Endothelial cell of umbilical vein (primary cell): Measurements from ENCODE around the gene THEM4.

Experiments used
- EZH2 ChIP-seq: IDR thresholded peaks from 2 replicates; pipeline ENCODE4 v1.6.1; 2012; ENCODE audit warnings: borderline replicate concordance, low read depth, mild to moderate bottlenecking, moderate library complexity, low read length, inconsistent platforms; ENCODE audit not compliant: severe bottlenecking
- FOS ChIP-seq: IDR thresholded peaks from 2 replicates; pipeline ENCODE4 v1.6.1; 2011; ENCODE audit warnings: mild to moderate bottlenecking, low read length, moderate library complexity, borderline replicate concordance; ENCODE audit not compliant: insufficient read depth
- GATA2 ChIP-seq: IDR thresholded peaks from 2 replicates; pipeline ENCODE4 v1.7.0; 2011; ENCODE audit warnings: low read depth, mild to moderate bottlenecking, moderate library complexity, mixed read lengths, low read length; ENCODE audit not compliant: insufficient read length, insufficient read depth
- JUN ChIP-seq: IDR thresholded peaks from 2 replicates; pipeline ENCODE4 v1.6.1; 2011; ENCODE audit warnings: borderline replicate concordance, low read depth; ENCODE audit not compliant: insufficient read length, insufficient read depth
- MYC ChIP-seq: IDR thresholded peaks from one replicate; pipeline ENCODE4 v1.6.1; 2011; ENCODE audit warnings: mild to moderate bottlenecking, low read depth, low read length
- POLR2A ChIP-seq: IDR thresholded peaks from 2 replicates; pipeline ENCODE4 v1.6.1; 2012; ENCODE audit warnings: low read depth, mild to moderate bottlenecking, control low read depth, low read length
- POLR2AphosphoS5 ChIP-seq: IDR thresholded peaks from 2 replicates; pipeline ENCODE4 v1.6.1; 2012; ENCODE audit warnings: low read depth, mild to moderate bottlenecking, control low read depth, low read length, moderate library complexity; ENCODE audit not compliant: insufficient read depth
- TF ChIP-seq, protein P1 (sequence below), 2 donors: IDR thresholded peaks; 1 replicate in 1 of 2; 2 replicates in 1 of 2; pipeline ENCODE4 v1.5.1; 2011; ENCODE audit warnings: low read length in 2 of 2, mild to moderate bottlenecking in 2 of 2, moderate library complexity in 2 of 2, control low read depth in 1 of 2, inconsistent platforms in 1 of 2, low read depth in 1 of 2; ENCODE audit not compliant: insufficient read depth in 1 of 2; ENCODE audit errors: extremely low read depth in 1 of 2
- TF ChIP-seq, protein P2 (sequence below): IDR thresholded peaks from 2 replicates; pipeline ENCODE4 v1.6.1; 2011; ENCODE audit not compliant: insufficient read depth, insufficient read length

DNA sequence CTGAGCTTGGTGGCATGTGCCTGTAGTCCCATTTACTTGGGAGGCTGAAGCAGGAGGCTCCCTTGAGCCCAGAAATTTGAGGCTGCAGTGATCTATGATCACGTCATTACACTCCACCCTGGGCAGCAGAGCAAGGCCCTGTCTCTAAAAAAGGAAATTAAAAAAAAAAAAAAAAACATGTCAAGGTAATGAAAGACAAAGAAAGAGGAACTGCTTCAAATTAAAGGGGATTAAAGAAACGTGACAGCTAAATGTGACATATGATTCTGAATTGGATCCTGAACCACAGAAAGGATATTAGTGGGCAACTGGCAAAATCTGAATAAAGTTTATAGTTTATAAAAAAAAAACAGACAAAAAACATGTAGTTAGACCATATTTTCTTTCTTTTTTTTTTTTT lies 65.9 kb downstream of the THEM4 start:
- TF ChIP-seq, protein P1, sequence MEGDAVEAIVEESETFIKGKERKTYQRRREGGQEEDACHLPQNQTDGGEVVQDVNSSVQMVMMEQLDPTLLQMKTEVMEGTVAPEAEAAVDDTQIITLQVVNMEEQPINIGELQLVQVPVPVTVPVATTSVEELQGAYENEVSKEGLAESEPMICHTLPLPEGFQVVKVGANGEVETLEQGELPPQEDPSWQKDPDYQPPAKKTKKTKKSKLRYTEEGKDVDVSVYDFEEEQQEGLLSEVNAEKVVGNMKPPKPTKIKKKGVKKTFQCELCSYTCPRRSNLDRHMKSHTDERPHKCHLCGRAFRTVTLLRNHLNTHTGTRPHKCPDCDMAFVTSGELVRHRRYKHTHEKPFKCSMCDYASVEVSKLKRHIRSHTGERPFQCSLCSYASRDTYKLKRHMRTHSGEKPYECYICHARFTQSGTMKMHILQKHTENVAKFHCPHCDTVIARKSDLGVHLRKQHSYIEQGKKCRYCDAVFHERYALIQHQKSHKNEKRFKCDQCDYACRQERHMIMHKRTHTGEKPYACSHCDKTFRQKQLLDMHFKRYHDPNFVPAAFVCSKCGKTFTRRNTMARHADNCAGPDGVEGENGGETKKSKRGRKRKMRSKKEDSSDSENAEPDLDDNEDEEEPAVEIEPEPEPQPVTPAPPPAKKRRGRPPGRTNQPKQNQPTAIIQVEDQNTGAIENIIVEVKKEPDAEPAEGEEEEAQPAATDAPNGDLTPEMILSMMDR (IDR thresholded peaks at IDR 0.05; ENCODE audit: extremely low read depth in 1 of 2, insufficient read depth in 1 of 2, low read depth in 1 of 2, low read length in 2 of 2) = no peak
- no peak for TF ChIP-seq EZH2
- TF ChIP-seq, protein P2, sequence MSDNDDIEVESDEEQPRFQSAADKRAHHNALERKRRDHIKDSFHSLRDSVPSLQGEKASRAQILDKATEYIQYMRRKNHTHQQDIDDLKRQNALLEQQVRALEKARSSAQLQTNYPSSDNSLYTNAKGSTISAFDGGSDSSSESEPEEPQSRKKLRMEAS = no peak
- no peak for TF ChIP-seq POLR2A
- no peak for TF ChIP-seq POLR2AphosphoS5
- TF ChIP-seq FOS = no peak
- no peak for TF ChIP-seq MYC
- no peak for TF ChIP-seq JUN
- TF ChIP-seq GATA2 = no peak
